Endothelial cell (in vitro differentiated cells): ENCODE data around the gene TMEM167A. TPM values are rescaled to one million over a fixed set of nuclear protein-coding genes. Genes with fewer than 3 reads are reported as not detected.

ENCODE experiments used
- DNase-seq: peaks from one replicate; pipeline ENCODE4 v3.0.0; 2021; ENCODE audit warnings: low spot score
- H3K27ac Mint-ChIP-seq: one replicate; pipeline ENCODE4 v1.8.0; 2021; ENCODE audit warnings: mixed read lengths, inconsistent platforms; ENCODE audit not compliant: unreplicated experiment
- H3K27me3 Mint-ChIP-seq: one replicate; pipeline ENCODE4 v1.8.0; 2021; ENCODE audit warnings: mild to moderate bottlenecking, moderate library complexity, mixed read lengths, inconsistent platforms; ENCODE audit not compliant: unreplicated experiment
- H3K36me3 Mint-ChIP-seq: one replicate; pipeline ENCODE4 v1.8.0; 2021; ENCODE audit warnings: mild to moderate bottlenecking, low read depth, mixed read lengths, inconsistent platforms; ENCODE audit not compliant: unreplicated experiment
- H3K4me1 Mint-ChIP-seq: one replicate; pipeline ENCODE4 v1.8.0; 2021; ENCODE audit warnings: mild to moderate bottlenecking, mixed read lengths, inconsistent platforms; ENCODE audit not compliant: unreplicated experiment
- H3K4me3 Mint-ChIP-seq: one replicate; pipeline ENCODE4 v1.8.0; 2021; ENCODE audit warnings: mild to moderate bottlenecking, mixed read lengths, inconsistent platforms; ENCODE audit not compliant: unreplicated experiment
- H3K9me3 Mint-ChIP-seq: one replicate; pipeline ENCODE4 v1.8.0; 2021; ENCODE audit warnings: mixed read lengths, inconsistent platforms; ENCODE audit not compliant: unreplicated experiment
- total RNA-seq: library from RNA; stranded (reverse); fragmentation: NEBNext Ultra II Directional; extraction: Animal tissue kit (Norgen Biotek cat#: 25700); gene quantifications from one replicate; pipeline ENCODE4 v1.2.1, GENCODE V29; 2021; ENCODE audit not compliant: unreplicated experiment
- TF ChIP-seq, protein P1 (sequence below): fragments of 200-600 bp; sonication (generic); IDR thresholded peaks from one replicate; pipeline ENCODE4 v1.5.0; 2021; ENCODE audit warnings: antibody characterized with exemption; ENCODE audit not compliant: unreplicated experiment

The TMEM167A gene
- total RNA-seq, 1 donor from 2014 or later = 106 TPM

DNA sequence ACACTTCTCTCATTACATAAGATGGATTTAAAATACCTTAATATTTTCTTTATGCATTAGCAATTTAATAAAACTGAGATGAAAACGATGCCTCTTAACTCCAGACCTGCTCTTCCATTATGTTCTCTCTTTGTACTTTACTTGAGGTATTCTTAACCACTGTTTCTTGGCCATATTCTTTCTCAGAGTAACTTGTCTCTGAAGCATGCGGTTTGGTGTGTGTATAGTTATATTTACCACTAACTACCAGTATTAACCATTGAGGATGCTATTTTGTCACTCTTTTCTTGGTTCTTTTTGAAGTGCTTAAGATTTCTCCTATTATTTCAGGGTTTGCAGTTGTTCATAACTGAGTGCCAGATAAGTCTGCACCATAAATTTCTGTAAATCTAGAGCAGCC, 17.9 kb downstream of the TMEM167A start:
- no peaks in the 10 kb centered on the region for H3K4me1 Mint-ChIP-seq
- H3K4me3 Mint-ChIP-seq = no peak overlapping the region
- H3K27ac Mint-ChIP-seq = no peak overlapping the region
- TF ChIP-seq, protein P1, sequence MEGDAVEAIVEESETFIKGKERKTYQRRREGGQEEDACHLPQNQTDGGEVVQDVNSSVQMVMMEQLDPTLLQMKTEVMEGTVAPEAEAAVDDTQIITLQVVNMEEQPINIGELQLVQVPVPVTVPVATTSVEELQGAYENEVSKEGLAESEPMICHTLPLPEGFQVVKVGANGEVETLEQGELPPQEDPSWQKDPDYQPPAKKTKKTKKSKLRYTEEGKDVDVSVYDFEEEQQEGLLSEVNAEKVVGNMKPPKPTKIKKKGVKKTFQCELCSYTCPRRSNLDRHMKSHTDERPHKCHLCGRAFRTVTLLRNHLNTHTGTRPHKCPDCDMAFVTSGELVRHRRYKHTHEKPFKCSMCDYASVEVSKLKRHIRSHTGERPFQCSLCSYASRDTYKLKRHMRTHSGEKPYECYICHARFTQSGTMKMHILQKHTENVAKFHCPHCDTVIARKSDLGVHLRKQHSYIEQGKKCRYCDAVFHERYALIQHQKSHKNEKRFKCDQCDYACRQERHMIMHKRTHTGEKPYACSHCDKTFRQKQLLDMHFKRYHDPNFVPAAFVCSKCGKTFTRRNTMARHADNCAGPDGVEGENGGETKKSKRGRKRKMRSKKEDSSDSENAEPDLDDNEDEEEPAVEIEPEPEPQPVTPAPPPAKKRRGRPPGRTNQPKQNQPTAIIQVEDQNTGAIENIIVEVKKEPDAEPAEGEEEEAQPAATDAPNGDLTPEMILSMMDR = no peak
- no peak for DNase-seq
- H3K27me3 Mint-ChIP-seq = no peaks in the 10 kb centered on the region
- peaks cover 2% of the 10 kb centered on the region for H3K36me3 Mint-ChIP-seq
- no peaks in the 10 kb centered on the region for H3K9me3 Mint-ChIP-seq

DNA sequence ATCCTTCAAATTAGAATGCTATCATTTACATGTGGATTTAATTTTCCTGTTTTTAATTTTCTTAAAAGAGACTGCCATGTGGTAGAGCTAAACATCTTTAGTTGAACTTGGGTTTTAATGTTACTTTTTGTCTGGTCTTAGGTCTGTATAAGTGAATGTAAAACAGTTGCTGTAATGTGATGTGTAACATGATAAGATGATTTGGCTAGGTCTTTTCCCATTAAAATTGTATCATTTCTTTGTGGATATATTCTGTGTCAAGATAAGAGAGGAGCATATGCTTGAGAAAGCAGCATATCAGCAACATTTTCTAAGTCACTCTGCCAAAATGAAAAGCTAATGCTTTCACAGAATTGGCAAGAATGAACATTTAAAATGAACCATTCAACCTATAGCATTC, 18.5 kb downstream of the TMEM167A start:
- H3K36me3 Mint-ChIP-seq = peaks cover 6% of the 10 kb centered on the region
- no peaks in the 10 kb centered on the region for H3K27me3 Mint-ChIP-seq
- H3K4me1 Mint-ChIP-seq = peaks cover 4% of the 10 kb centered on the region
- H3K9me3 Mint-ChIP-seq = no peaks in the 10 kb centered on the region
- DNase-seq = no peak
- H3K4me3 Mint-ChIP-seq = no peak overlapping the region
- no peak overlapping the region for H3K27ac Mint-ChIP-seq
- TF ChIP-seq, protein P1 = no peak

DNA sequence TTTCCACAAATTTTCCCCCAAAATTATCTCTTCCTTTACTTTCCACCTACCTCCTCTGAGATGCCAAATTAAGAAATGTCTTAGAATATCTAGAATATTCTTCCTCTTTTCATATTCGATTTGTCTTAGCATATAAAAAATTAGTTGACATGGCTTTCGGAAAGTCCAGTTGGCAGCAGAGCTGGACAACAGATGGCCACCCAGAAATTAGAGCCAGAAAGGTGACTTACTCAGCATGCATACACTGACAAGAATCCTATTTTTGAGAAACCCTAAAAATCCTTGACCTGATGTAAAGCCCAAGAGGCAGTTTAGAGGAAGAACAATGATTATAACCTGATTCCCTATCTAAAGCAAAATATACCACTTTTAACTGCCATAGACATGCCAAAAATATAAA, 22.0 kb downstream of the TMEM167A start:
- no peaks in the 10 kb centered on the region for H3K27me3 Mint-ChIP-seq
- no peak for DNase-seq
- H3K9me3 Mint-ChIP-seq = no peaks in the 10 kb centered on the region
- peaks cover 4% of the 10 kb centered on the region for H3K4me1 Mint-ChIP-seq
- H3K4me3 Mint-ChIP-seq = no peak overlapping the region
- peaks cover 6% of the 10 kb centered on the region for H3K36me3 Mint-ChIP-seq
- TF ChIP-seq, protein P1 = no peak
- no peak overlapping the region for H3K27ac Mint-ChIP-seq

DNA sequence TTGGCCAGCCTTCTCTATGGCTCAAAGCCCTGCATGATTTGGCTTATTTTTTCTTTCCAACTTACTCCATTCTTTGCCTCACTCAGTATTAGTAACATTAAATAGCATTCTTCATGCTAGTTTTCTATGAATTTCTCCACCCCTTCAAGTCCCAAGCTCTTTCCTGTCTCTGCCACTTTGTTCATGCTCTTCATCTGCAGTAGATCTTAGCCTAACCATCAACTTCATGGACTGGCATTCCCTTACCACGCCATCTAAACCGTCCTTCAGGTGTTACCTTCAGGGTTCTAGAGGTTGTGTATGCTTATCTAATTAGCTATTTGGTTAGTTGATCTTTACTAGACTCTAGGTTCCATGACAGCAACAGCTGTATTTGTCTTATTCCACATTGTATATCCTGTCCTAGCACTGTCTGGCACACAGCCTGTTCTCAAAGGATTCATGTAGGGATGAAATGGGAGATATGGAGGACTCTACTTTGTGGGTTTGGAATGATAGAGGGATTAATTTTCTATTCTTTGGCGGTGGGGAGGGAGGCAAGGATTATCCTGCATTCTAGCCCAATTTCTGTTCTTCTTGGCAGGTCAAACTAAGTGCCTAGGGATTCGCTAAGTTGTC, 26.4 kb downstream of the TMEM167A start:
- Mint-ChIP-seq H3K4me1 (peaks cover 4% of the 10 kb centered on the region), H3K36me3 (peaks cover 9% of the 10 kb centered on the region), H3K27ac (no peak overlapping the region), H3K9me3 (no peaks in the 10 kb centered on the region), H3K27me3 (no peaks in the 10 kb centered on the region), H3K4me3 (no peak overlapping the region)
- DNase-seq = no peak
- TF ChIP-seq, protein P1 = no peak

DNA sequence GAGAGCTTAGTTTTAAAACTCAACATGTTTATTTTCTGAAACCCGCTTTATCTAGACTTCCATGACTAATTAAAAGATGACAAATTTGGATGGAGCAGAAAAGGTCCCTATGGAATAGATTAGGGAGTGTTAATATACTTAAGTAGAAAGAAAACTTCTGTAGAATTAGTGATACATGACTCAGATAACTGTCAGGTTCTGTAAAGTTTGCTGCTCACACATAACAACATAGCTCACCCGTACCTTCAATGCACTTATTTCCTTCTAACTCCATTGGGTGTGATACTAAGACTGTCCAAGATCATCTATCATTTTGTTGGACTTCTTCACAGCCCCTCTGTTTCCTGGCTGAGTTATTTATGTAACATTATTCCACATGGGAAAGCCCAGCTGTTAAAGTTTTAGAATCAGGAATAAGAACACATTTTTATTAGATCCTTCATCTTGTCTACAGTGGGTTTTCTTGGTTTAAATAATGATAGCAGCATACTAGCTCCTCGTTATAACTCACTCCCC, 27.8 kb downstream of the TMEM167A start:
- DNase-seq = no peak
- H3K27ac Mint-ChIP-seq = no peak overlapping the region
- peaks cover 4% of the 10 kb centered on the region for H3K4me1 Mint-ChIP-seq
- H3K36me3 Mint-ChIP-seq = peaks cover 8% of the 10 kb centered on the region
- H3K4me3 Mint-ChIP-seq = no peak overlapping the region
- H3K27me3 Mint-ChIP-seq = peaks cover under 1% of the 10 kb centered on the region
- TF ChIP-seq, protein P1 = no peak
- H3K9me3 Mint-ChIP-seq = no peaks in the 10 kb centered on the region
